Measurements from ENCODE around the gene ZBTB7A. TPM values are rescaled to one million over a fixed set of nuclear protein-coding genes. Genes with fewer than 3 reads are reported as not detected.
A peak's percentile ranks its signal among the peaks of the same experiment; 100 is the strongest.

ZBTB7A gene
- total RNA-seq, 2 donors from 2014 or later = 77.1 to 87.3 TPM

DNA sequence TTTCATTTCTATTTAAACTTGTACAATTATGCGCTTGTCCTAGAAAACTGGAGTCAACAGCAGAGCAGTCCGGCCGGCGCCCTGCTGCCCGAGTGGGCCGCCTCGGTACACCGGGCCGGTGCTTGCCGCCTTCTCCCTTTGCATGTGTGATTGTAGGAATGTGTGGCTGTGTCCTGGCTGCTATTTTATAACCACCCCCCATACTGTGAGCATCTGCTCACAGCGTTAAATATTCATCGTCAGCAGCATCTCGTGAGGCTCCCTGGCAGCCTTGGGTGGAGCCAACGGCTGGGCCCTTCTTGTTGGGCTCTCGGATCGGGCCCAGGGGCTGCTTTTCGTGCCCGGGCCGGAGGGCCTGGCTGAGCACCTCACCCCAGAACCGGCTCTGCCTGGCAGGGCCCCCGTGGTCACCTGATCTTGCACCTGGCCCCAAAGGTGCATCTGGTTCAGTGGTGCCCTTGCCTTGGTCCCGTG lies 48.5 kb downstream of the ZBTB7A start:
- H3K4me1 ChIP-seq (replicated peaks) = peaks cover 16% of the 10 kb centered on the region
- 89% methylated on average over 22 of the region's 22 CpGs for WGBS
- H3K27ac ChIP-seq = peak overlapping the region in 1 of 2 donors; percentile 22

GRCh38 chr19:4016903-4017638 lies 49.6 kb downstream of the ZBTB7A start:
- TF ChIP-seq POLR2AphosphoS5 (IDR thresholded peaks at IDR 0.05) (no peak), CTCF (IDR thresholded peaks at IDR 0.05) (no peak), POLR2A (IDR thresholded peaks at IDR 0.05) (no peak)
- Histone ChIP-seq H3K9me3 (no peaks in the 10 kb centered on the region), H3K4me3 (no peak overlapping the region), H3K27me3 (replicated peaks; ENCODE audit: insufficient read depth) (no peaks in the 10 kb centered on the region), H3K4me1 (replicated peaks) (peaks cover 19% of the 10 kb centered on the region), H3K36me3 (peaks cover 3 to 9% of the 10 kb centered on the region in 2 donors), H3K27ac (no peak overlapping the region)
- intact Hi-C loops (cut with DNase I) = no loop called here
- WGBS = 90% methylated on average over 15 of the region's 15 CpGs
- DNase-seq (ENCODE audit: low spot score) = no peak

More for the DNA sequence above, 48.5 kb downstream of the ZBTB7A start:
- DNase-seq (ENCODE audit: low spot score) = no peak
- intact Hi-C loops (cut with DNase I) = no loop called here
- TF ChIP-seq CTCF (IDR thresholded peaks at IDR 0.05) = no peak
- TF ChIP-seq POLR2A (IDR thresholded peaks at IDR 0.05) = no peak
- TF ChIP-seq POLR2AphosphoS5 (IDR thresholded peaks at IDR 0.05) = no peak
- H3K36me3 ChIP-seq = peaks cover 3 to 9% of the 10 kb centered on the region in 2 donors
- H3K4me3 ChIP-seq = no peak overlapping the region
- no peaks in the 10 kb centered on the region for H3K27me3 ChIP-seq (replicated peaks; ENCODE audit: insufficient read depth)
- H3K9me3 ChIP-seq = no peaks in the 10 kb centered on the region

DNA sequence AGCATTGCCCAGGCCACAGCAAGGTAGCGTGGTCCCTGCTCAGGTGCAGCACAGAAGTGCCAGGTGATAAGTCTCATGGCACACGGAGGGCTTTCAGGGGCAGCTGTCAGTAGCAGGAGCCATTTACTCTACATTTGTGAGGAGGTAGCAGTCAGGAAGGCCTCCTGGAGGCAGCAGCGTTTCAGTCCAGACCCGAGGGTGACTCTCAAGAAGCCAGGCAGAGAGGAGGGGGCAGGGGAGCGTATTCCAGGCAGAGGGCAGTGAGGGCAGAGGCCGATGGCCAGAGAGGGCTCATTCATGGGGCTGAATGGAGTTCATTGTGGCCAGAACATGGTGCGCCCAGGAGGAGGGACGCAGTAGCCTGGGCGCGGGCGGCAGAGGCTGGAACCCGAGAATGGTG lies 50.2 kb downstream of the ZBTB7A start:
- intact Hi-C loops (cut with DNase I) = no loop called here
- TF ChIP-seq POLR2A (IDR thresholded peaks at IDR 0.05) (no peak), CTCF (IDR thresholded peaks at IDR 0.05) (no peak), POLR2AphosphoS5 (IDR thresholded peaks at IDR 0.05) (no peak)
- 88% methylated on average over 12 of the region's 12 CpGs for WGBS
- H3K27ac ChIP-seq = peak overlapping the region; percentile 37 to 72
- no peaks in the 10 kb centered on the region for H3K27me3 ChIP-seq (replicated peaks; ENCODE audit: insufficient read depth)
- DNase-seq (ENCODE audit: low spot score) = no peak
- no peak overlapping the region for H3K4me3 ChIP-seq
- peaks cover 19% of the 10 kb centered on the region for H3K4me1 ChIP-seq (replicated peaks)
- no peaks in the 10 kb centered on the region for H3K9me3 ChIP-seq
- peaks cover 3 to 9% of the 10 kb centered on the region in 2 donors for H3K36me3 ChIP-seq

DNA sequence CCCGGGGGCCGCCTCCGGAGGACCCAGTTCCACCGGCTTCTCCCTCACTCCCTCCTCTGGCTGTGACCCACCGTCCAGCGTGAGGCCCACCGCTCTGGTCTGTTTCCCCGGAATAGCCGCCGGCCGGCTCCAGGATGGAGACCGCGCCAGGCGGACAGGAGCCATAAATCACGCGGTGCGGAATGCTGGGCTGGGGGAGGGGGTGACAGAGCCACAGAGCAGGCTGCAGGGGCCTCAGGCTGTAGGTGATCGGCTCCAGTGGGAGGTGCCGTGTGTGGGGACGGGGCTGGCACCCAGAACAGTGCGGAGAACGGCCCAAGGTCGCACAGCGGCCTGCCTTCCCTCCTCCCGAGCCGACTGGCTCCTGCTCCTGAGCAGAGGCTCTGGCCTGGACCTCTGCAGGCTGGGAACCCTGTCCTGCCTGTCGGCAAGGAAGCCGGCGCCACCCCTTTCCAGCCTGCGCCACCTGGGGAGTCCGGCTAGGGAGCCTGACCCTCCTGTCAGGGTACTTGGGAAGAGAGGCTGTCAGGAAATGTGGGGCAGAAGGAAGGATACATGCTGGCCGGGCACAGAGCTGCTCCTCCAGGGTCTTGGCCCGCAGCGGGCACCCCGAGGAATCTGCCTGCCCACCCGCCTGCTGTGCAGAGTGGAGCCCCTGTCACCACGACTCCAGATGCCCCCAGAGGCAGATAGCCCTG lies 50.8 kb downstream of the ZBTB7A start:
- H3K27ac ChIP-seq = peak overlapping the region; percentile 37 to 72
- TF ChIP-seq POLR2A (IDR thresholded peaks at IDR 0.05) (no peak), POLR2AphosphoS5 (IDR thresholded peaks at IDR 0.05) (peak; percentile 38)
- peak; percentile 41 for DNase-seq (ENCODE audit: low spot score)
- H3K27me3 ChIP-seq (replicated peaks; ENCODE audit: insufficient read depth) = no peaks in the 10 kb centered on the region
- no peaks in the 10 kb centered on the region for H3K9me3 ChIP-seq
- peaks cover 24% of the 10 kb centered on the region for H3K4me1 ChIP-seq (replicated peaks)
- WGBS = 18% methylated on average over 37 of the region's 37 CpGs
- intact Hi-C loops (cut with DNase I) = loop anchor here (1.0 kb wide), 1 partner anchor 46 kb away; no protein-coding TSS in a partner anchor
- peak overlapping the region in 1 of 2 donors; percentile 16 for H3K4me3 ChIP-seq
- H3K36me3 ChIP-seq = peaks cover 3 to 9% of the 10 kb centered on the region in 2 donors
